ENCODE data around the gene TLL2.

The TLL2 gene

DNA sequence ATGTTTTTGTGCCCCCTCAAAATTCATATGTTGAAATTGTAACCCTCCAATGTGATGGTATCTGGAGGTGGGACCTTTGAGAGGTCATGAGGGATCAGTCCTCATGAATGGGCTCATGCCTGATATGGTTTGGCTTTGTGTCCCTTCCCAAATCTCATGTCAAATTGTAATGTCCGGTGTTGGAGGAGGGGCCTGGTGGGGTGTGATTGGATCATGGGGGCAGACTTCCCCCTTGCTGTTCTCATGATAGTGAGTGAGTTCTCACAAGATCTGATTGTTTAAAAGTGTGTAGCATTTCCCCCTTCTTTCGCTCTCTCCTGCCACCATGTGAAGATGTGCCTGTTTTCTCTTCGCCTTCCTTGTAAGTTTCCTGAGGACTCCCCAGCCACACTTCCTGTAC, 53.4 kb downstream of the TLL2 start:
- no peak overlapping the region for H3K4me3 ChIP-seq (ENCODE audit: low read depth, low read length)
- H3K27me3 ChIP-seq (replicated peaks), result no peaks in the 10 kb centered on the region
- H3K27ac ChIP-seq, result no peak overlapping the region
- H3K36me3 ChIP-seq (replicated peaks), result no peaks in the 10 kb centered on the region
- TF ChIP-seq, protein P1, sequence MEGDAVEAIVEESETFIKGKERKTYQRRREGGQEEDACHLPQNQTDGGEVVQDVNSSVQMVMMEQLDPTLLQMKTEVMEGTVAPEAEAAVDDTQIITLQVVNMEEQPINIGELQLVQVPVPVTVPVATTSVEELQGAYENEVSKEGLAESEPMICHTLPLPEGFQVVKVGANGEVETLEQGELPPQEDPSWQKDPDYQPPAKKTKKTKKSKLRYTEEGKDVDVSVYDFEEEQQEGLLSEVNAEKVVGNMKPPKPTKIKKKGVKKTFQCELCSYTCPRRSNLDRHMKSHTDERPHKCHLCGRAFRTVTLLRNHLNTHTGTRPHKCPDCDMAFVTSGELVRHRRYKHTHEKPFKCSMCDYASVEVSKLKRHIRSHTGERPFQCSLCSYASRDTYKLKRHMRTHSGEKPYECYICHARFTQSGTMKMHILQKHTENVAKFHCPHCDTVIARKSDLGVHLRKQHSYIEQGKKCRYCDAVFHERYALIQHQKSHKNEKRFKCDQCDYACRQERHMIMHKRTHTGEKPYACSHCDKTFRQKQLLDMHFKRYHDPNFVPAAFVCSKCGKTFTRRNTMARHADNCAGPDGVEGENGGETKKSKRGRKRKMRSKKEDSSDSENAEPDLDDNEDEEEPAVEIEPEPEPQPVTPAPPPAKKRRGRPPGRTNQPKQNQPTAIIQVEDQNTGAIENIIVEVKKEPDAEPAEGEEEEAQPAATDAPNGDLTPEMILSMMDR (IDR thresholded peaks at IDR 0.05; ENCODE audit: low read depth, low read length, missing control alignments), result no peak
- no peak for DNase-seq
- in situ Hi-C loops (cut with HindIII; ENCODE audit: low pct_ligation_motif_present, low sequenced_read_pairs), result no loop called here

DNA sequence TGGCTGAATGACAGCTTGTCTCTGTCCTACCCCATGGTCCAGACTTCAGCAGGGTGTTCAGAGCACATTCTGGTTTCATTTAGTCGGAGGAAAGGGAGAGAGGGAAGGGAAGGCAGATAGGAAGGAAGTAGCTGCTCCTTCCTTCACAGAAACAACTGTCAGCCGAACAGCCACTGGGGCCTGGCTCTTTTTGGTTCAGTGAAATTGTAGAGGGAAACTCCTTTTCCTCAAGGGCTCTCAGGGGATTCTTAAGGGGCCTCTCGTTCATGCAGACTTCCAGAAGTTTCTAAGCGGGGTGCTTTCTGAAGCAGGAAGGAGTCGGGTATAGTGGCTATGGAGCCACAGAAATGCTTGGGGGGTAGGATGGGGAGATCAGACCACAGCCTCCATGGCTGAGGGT, 56.4 kb downstream of the TLL2 start:
- TF ChIP-seq, protein P1 (IDR thresholded peaks at IDR 0.05; ENCODE audit: low read depth, low read length, missing control alignments), result no peak
- Histone ChIP-seq H3K27ac (no peak overlapping the region), H3K36me3 (replicated peaks) (no peaks in the 10 kb centered on the region), H3K27me3 (replicated peaks) (no peaks in the 10 kb centered on the region), H3K4me3 (ENCODE audit: low read depth, low read length) (no peak overlapping the region)
- no peak for DNase-seq
- in situ Hi-C loops (cut with HindIII; ENCODE audit: low pct_ligation_motif_present, low sequenced_read_pairs), result no loop called here

DNA sequence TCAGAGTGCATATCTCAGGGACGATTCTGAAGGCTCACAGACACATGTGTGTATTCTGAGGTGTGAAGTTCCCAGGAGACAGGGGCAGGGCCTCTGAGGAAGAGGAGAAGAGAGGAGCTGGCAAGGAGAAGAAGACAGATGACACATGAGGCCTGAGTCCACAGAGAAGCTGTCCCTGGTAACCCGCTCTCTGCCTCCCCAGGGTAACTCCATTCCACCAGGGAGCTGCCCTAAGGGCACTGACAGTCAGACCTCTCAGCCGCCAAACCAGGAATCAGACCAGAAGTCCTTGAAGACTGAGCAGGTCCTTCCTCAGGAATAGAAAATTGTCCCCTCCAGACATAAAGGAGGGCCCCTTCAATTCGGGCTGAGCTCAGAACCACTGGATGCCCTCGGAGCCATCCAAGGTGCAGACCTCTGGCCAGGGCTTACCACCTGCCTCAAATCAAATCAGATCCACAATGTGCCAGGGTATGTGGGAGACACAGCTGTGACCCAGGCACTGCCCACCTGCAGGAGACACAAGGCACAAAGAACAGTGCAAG, 57.4 kb downstream of the TLL2 start:
- no peaks in the 10 kb centered on the region for H3K36me3 ChIP-seq (replicated peaks)
- TF ChIP-seq, protein P1 (IDR thresholded peaks at IDR 0.05; ENCODE audit: low read depth, low read length, missing control alignments), result no peak
- H3K27me3 ChIP-seq (replicated peaks), result no peaks in the 10 kb centered on the region
- no peak for DNase-seq
- in situ Hi-C loops (cut with HindIII; ENCODE audit: low pct_ligation_motif_present, low sequenced_read_pairs), result no loop called here
- H3K4me3 ChIP-seq (ENCODE audit: low read depth, low read length), result no peak overlapping the region
- H3K27ac ChIP-seq, result no peak overlapping the region

DNA sequence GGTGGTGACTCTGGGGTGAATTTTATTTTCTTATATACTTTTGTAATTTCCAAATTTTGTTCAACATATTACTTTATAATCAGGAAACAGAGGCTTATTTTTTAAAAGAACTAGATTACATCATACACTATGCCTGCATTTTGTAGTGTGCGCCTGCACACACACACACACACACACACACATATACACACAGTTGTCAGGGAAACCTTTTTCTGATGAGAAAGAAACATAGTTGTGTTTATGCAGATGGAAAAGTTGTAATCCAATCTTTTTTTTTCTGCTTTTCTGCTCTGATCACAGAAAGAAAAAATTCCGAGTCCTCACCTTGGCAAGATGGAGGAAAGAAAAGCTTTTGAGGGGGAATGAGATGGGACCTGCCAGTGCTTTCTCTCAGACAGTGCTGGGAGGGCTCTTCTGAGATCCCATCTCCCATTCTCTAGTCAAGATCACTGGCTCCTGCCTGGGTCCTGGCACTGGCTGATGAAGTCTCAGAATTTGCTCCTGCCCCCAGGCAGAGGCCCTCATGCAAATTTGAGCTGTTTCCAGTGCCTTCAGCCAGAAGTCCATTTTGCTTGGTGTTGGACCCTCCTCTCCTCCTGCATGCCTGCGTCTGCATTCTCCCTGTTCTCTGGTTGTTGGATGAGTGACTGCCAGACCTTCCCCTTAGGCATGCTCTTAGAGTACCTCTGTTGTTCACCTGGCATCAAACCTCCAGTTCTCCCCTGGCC, 59.7 kb downstream of the TLL2 start:
- TF ChIP-seq, protein P1 (IDR thresholded peaks at IDR 0.05; ENCODE audit: low read depth, low read length, missing control alignments), result no peak
- Histone ChIP-seq H3K27ac (no peak overlapping the region), H3K36me3 (replicated peaks) (no peaks in the 10 kb centered on the region), H3K27me3 (replicated peaks) (no peaks in the 10 kb centered on the region), H3K4me3 (ENCODE audit: low read depth, low read length) (no peak overlapping the region)
- in situ Hi-C loops (cut with HindIII; ENCODE audit: low pct_ligation_motif_present, low sequenced_read_pairs), result no loop called here
- no peak for DNase-seq

DNA sequence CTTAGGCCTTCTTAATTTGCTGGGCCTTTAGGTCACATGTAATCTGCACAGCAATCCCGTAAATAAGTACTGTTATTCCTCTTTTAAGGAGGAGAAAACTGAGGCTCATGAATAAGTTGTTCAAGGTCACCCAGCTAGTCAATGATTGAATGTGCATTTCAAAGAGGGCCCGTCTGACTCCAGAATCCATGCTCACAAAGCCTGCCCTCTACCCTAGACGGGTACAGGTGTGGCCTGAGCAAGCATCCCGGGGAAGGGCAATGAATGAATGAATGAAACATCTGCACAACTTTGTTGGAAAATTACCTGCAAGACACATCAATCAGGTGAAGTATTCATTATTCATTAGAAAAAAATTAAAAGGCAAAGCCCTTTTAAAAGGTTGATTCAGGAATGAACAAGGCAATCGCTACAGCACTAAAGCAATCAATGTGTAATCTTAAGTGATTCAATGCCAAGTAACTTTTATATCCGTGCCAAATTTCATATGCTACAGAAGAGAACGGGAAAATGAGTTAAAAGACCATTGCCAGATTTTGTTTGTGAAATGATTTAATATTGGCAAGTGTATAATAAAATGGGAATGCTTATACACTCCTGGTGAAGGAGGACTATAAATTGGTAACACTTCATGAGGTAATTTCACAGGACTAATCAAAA, 61.1 kb downstream of the TLL2 start:
- H3K27me3 ChIP-seq (replicated peaks), result peaks cover 2% of the 10 kb centered on the region
- no peak overlapping the region for H3K4me3 ChIP-seq (ENCODE audit: low read depth, low read length)
- H3K27ac ChIP-seq, result no peak overlapping the region
- no peaks in the 10 kb centered on the region for H3K36me3 ChIP-seq (replicated peaks)
- no peak for DNase-seq
- TF ChIP-seq, protein P1 (IDR thresholded peaks at IDR 0.05; ENCODE audit: low read depth, low read length, missing control alignments), result no peak
- in situ Hi-C loops (cut with HindIII; ENCODE audit: low pct_ligation_motif_present, low sequenced_read_pairs), result no loop called here
